GM21423 (cell line): ENCODE results near the gene POLA2.
"Not testable (repeated sequence)": the region's sequence is repeated elsewhere in the genome, so short reads cannot be mapped to it uniquely, and the experiment has no call there.

Experiments
- ATAC-seq: cut with Tn5 transposase; IDR thresholded peaks from one replicate; pipeline ENCODE4 v1.9.1; 2021; ENCODE audit warnings: mild to moderate bottlenecking, moderate library complexity; ENCODE audit not compliant: unreplicated experiment

The POLA2 gene

DNA sequence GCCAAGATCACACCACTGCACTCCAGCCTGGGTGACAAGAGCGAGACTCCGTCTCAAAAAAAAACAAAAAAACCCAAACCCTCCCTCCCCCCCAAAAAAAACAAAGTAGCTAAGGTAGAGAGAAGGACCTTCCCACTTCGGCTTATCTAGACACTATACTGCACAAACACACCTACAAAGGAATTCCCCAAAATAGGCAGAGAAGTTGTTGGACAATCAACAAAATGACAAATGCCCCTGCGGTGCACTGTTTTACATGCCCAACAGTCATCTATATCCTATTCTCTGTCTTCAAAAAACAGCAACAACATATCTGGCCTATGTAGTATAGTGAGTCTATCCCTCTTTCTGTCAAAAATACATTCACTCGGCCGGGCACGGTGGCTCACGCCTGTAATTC is 65.3 kb downstream of the POLA2 start:
- ATAC-seq: no peak

DNA sequence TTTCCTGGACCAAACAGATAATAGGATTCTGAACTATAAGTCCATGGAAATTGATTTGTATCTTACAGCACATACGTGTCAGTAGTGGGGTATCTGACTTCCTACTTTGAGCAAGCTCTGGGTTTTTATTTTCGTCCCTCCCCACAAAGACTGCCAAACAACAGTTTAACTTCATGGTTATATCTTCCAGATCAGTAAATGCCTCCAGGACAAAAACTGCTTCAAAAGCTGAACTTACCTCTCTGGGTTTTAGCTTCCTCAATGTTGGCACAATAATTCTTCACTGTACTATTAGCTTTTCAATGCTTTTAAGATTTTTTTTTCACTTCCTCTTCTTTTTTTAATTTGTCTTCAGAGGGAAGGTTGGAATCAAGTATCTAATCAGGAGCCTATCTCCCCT is 67.7 kb downstream of the POLA2 start:
- ATAC-seq: no peak

DNA sequence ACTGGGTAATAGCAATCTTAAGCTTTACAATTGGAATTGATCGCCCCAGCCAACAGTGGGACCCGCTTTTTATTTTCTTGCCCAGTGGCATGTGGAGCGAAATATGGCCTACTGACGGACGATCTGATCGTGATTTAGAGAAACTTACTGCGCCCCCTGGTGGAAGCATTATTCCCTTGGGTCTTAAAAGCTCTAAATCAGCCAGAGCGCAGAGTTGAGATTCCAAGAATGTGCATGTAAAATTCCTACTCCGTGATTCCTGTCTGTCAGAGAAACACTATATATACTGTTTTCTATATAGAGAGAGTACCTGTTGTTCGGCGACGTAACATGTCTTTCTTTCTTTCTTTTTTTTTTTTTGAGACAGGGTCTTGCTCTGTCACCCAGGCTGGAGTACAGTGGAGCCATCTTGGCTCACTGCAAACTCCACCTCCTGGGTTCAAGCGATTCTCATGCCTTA is 68.2 kb downstream of the POLA2 start:
- ATAC-seq: no peak

DNA sequence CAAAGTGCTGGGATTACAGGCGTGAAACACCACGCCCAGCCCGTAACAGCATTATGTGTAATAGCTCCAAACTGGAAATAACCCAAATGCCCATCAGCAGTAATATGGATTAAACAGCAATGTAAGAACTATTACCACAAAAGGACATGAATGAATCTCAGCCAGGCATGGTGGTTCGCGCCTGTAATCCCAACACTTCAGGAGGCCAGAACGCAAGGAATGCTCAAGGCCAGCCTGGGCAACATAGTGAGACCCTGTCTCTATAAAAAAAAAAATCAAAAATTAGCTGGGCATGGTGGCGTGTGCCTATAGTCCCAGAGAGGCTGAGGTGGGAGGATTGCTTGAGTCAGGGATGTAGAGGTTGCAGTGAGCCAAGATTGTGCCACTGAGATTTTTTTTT is 68.8 kb downstream of the POLA2 start:
- ATAC-seq: no peak

GRCh38 chr11:65332591-65332990 is 70.8 kb downstream of the POLA2 start:
- ATAC-seq: not testable (repeated sequence)

GRCh38 chr11:65334696-65335295 is 73.0 kb downstream of the POLA2 start:
- ATAC-seq: no peak

DNA sequence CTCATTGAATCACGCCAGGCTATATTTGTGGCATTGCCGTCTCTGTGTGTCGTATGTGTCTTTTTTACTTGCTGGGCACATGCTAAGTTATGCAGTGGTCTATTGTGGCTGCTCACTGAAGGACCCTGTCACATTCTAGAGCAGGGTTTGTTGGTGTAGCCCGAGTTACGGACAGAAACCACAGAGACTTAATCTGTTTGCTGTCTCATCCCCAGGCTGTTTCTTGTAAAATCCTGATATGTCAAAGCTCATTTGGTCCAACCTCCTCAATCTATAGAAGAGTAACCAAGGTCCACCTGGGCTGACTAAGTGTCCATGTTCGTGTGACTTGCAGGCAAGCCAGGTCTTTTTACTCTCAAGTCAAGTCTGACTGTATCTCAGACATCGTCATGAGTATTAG is 76.9 kb downstream of the POLA2 start:
- no peak for ATAC-seq

DNA sequence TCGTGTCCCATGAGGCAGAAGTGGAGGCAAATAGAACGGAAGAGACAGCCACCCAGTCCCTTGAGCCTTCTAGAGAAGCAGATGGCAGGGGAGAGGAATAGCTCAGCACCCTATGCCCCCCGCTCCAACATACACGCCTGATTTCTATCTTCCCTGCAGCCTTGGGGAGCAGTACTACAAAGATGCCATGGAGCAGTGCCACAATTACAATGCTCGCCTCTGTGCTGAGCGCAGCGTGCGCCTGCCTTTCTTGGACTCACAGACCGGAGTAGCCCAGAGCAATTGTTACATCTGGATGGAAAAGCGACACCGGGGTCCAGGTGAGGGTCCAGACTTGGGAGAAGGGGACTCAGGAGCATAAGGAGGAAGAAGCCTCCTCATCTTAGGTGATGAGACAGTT is 78.5 kb downstream of the POLA2 start:
- ATAC-seq: no peak

GRCh38 chr11:65341856-65342255 is 80.1 kb downstream of the POLA2 start:
- no peak for ATAC-seq
